Mesenchymal stem cell (in vitro differentiated cells and primary cell): ENCODE results near the gene KLF7.

Experiments
- DNase-seq: peaks from one replicate; pipeline ENCODE4 v3.0.0-alpha.2; 2013
- H2AFZ ChIP-seq: one replicate; pipeline ENCODE4 v1.6.1; 2013; ENCODE audit warnings: low read depth, mild to moderate bottlenecking, control low read depth, inconsistent platforms, low read length, moderate library complexity
- H2AK5ac ChIP-seq: 2 replicates; pipeline ENCODE4 v1.6.1; 2013; ENCODE audit warnings: low read length, moderate library complexity, mild to moderate bottlenecking, inconsistent platforms; ENCODE audit not compliant: severe bottlenecking
- H2BK120ac ChIP-seq: one replicate; pipeline ENCODE4 v1.6.1; 2013; ENCODE audit warnings: low read depth, mild to moderate bottlenecking, inconsistent platforms, low read length, moderate library complexity
- H2BK12ac ChIP-seq, 2 experiments: one replicate each; pipeline ENCODE4 v1.6.1; 2013; ENCODE audit warnings: inconsistent platforms in 2 of 2, low read length in 2 of 2, mild to moderate bottlenecking in 2 of 2, moderate library complexity in 2 of 2, control low read depth in 1 of 2
- H2BK15ac ChIP-seq: one replicate; pipeline ENCODE4 v1.6.1; 2013; ENCODE audit warnings: mild to moderate bottlenecking, low read depth, inconsistent platforms; ENCODE audit not compliant: poor library complexity, severe bottlenecking
- H2BK5ac ChIP-seq: 2 replicates; pipeline ENCODE4 v1.6.1; 2013; ENCODE audit warnings: low read depth, mild to moderate bottlenecking, low read length, control low read depth, inconsistent platforms; ENCODE audit not compliant: poor library complexity, severe bottlenecking
- H3K14ac ChIP-seq, 2 experiments: one replicate each; pipeline ENCODE4 v1.6.1; 2013; ENCODE audit warnings: inconsistent platforms in 2 of 2, low read length in 2 of 2, control low read depth in 1 of 2, mild to moderate bottlenecking in 1 of 2, moderate library complexity in 1 of 2
- H3K18ac ChIP-seq, 2 experiments: one replicate each; pipeline ENCODE4 v1.6.1; 2013; ENCODE audit warnings: inconsistent platforms in 2 of 2, low read length in 2 of 2, control low read depth in 1 of 2, low read depth in 1 of 2, mild to moderate bottlenecking in 1 of 2
- H3K23ac ChIP-seq, 2 experiments: one replicate each; pipeline ENCODE4 v1.6.1; 2013; ENCODE audit warnings: inconsistent platforms in 2 of 2, low read length in 2 of 2, mild to moderate bottlenecking in 2 of 2, moderate library complexity in 2 of 2, control low read depth in 1 of 2
- H3K27ac ChIP-seq: 2 replicates; pipeline ENCODE4 v1.5.1; 2013; ENCODE audit warnings: mild to moderate bottlenecking, moderate library complexity, low read length, control low read depth, inconsistent platforms; ENCODE audit not compliant: poor library complexity, severe bottlenecking
- H3K27me3 ChIP-seq, 2 experiments: 2 replicates each; pipeline versions ENCODE4 v1.6.1 to v1.7.0; 2013; ENCODE audit warnings: low read length in 2 of 2, mild to moderate bottlenecking in 2 of 2, moderate library complexity in 2 of 2, control low read depth in 1 of 2, inconsistent platforms in 1 of 2; ENCODE audit not compliant: control insufficient read depth in 1 of 2, insufficient read depth in 1 of 2
- H3K36me3 ChIP-seq, 2 experiments: 2 replicates each; pipeline versions ENCODE4 v1.6.1 to v1.7.0; 2013; ENCODE audit warnings: low read length in 2 of 2, control low read depth in 1 of 2, inconsistent platforms in 1 of 2, low read depth in 1 of 2, mild to moderate bottlenecking in 1 of 2; ENCODE audit not compliant: insufficient read depth in 2 of 2, control insufficient read depth in 1 of 2
- H3K4ac ChIP-seq, 2 experiments: one replicate each; pipeline ENCODE4 v1.6.1; 2013; ENCODE audit warnings: inconsistent platforms in 2 of 2, low read length in 2 of 2, mild to moderate bottlenecking in 2 of 2, moderate library complexity in 2 of 2, control low read depth in 1 of 2, low read depth in 1 of 2
- H3K4me1 ChIP-seq: 2 replicates; pipeline ENCODE4 v1.6.1; 2013; ENCODE audit warnings: low read depth, low read length, control low read depth; ENCODE audit not compliant: control insufficient read depth, insufficient read depth
- H3K4me2 ChIP-seq: 2 replicates; pipeline ENCODE4 v1.6.1; 2013; ENCODE audit warnings: low read length, mild to moderate bottlenecking, inconsistent platforms; ENCODE audit not compliant: poor library complexity, severe bottlenecking
- H3K4me3 ChIP-seq, 2 experiments: 2 replicates each; pipeline versions ENCODE4 v1.5.1 to v1.7.0; 2013; ENCODE audit warnings: low read length in 2 of 2, mild to moderate bottlenecking in 2 of 2, control low read depth in 1 of 2, low read depth in 1 of 2; ENCODE audit not compliant: insufficient read depth in 1 of 2
- H3K79me1 ChIP-seq: replicated peaks from 2 replicates; pipeline ENCODE4 v1.6.1; 2013; ENCODE audit warnings: mild to moderate bottlenecking, control low read depth, low read length, inconsistent platforms; ENCODE audit not compliant: poor library complexity, severe bottlenecking
- H3K9ac ChIP-seq: 2 replicates; pipeline ENCODE4 v1.7.0; 2013; ENCODE audit warnings: mild to moderate bottlenecking, low read length, moderate library complexity
- H3K9me3 ChIP-seq: 2 replicates; pipeline ENCODE4 v1.7.0; 2013; ENCODE audit warnings: mild to moderate bottlenecking, low read length; ENCODE audit not compliant: control insufficient read depth
- H4K8ac ChIP-seq: one replicate; pipeline ENCODE4 v1.6.1; 2013; ENCODE audit warnings: inconsistent platforms, mild to moderate bottlenecking, low read length, moderate library complexity
- H4K91ac ChIP-seq: one replicate; pipeline ENCODE4 v1.6.1; 2013; ENCODE audit warnings: mild to moderate bottlenecking, low read length, inconsistent platforms
- WGBS: methylation state at CpG from one replicate; pipeline ENCODE4 v1.1.7; 2013; ENCODE audit warnings: mixed read lengths; 5-methylcytosine and 5-hydroxymethylcytosine counted together

KLF7 gene

GRCh38 chr2:207161247-207162123 lies 4.3 kb downstream of the KLF7 start:
- H2AK5ac ChIP-seq, result no peak overlapping the region
- no peak for DNase-seq
- H2BK120ac ChIP-seq, result no peak overlapping the region
- peak overlapping the region in 1 of 2 experiments; percentile 9 for H3K18ac ChIP-seq
- H3K79me1 ChIP-seq, result peaks cover 1% of the 10 kb centered on the region
- H2BK5ac ChIP-seq, result no peak overlapping the region
- H3K4me2 ChIP-seq, result peak overlapping the region; percentile 12
- no peak overlapping the region for H3K4ac ChIP-seq
- peaks cover 4% of the 10 kb centered on the region for H3K4me1 ChIP-seq
- H2AFZ ChIP-seq, result no peak overlapping the region
- H4K8ac ChIP-seq, result no peak overlapping the region
- H3K9me3 ChIP-seq, result no peaks in the 10 kb centered on the region
- H3K23ac ChIP-seq, result no peak overlapping the region
- H3K14ac ChIP-seq, result no peak overlapping the region
- WGBS, result 34% methylated on average over 5 of the region's 7 CpGs
- no peak overlapping the region for H4K91ac ChIP-seq
- no peak overlapping the region for H2BK15ac ChIP-seq
- peak overlapping the region in 1 of 2 experiments; percentile 2 for H2BK12ac ChIP-seq
- H3K27ac ChIP-seq, result peak overlapping the region; percentile 73
- peak overlapping the region; percentile 98 for H3K9ac ChIP-seq
- H3K4me3 ChIP-seq, result peak overlapping the region in 1 of 2 experiments; percentile 91
- no peaks in the 10 kb centered on the region for H3K27me3 ChIP-seq
- H3K36me3 ChIP-seq, result no peaks in the 10 kb centered on the region

- Histone ChIP-seq H3K23ac (no peak overlapping the region), H3K4me1 (peaks cover 11% of the 10 kb centered on the region), H2BK12ac (no peak overlapping the region), H3K4me3 (no peak overlapping the region), H2BK15ac (no peak overlapping the region), H3K9ac (no peak overlapping the region), H3K27me3 (no peaks in the 10 kb centered on the region), H3K27ac (no peak overlapping the region), H4K8ac (no peak overlapping the region), H2BK5ac (no peak overlapping the region), H2AFZ (no peak overlapping the region), H3K18ac (no peak overlapping the region), H3K14ac (no peak overlapping the region), H2BK120ac (no peak overlapping the region), H3K9me3 (no peaks in the 10 kb centered on the region), H3K79me1 (no peaks in the 10 kb centered on the region), H4K91ac (no peak overlapping the region), H2AK5ac (no peak overlapping the region), H3K4ac (no peak overlapping the region), H3K4me2 (no peak overlapping the region), H3K36me3 (no peaks in the 10 kb centered on the region)
- no peak for DNase-seq
- WGBS, result 86% methylated on average over 7 of the region's 7 CpGs
Observed at GRCh38 chr2:207160115-207160514, 5.6 kb downstream of the KLF7 start.

DNA sequence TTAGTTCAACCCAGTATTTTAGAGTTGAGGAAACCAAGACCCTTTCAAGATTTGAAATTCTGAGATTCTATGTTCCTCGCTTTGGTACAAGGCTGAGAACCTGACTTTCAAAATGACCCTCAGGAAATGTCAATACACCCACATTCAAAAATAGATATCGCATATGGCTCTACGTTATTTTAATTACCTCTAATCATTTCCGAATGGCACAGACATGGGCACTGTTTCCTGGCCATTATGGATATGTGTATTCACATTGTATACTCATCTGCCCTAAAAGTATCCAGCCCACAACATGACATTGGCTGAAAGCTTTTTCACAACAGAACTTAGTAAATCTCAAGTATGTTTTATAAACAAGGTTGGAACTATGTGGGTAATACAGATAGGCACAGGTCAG lies 6.7 kb downstream of the KLF7 start:
- Histone ChIP-seq H3K4me3 (no peak overlapping the region), H3K4me2 (no peak overlapping the region), H3K4me1 (peaks cover 11% of the 10 kb centered on the region), H4K91ac (no peak overlapping the region), H3K27me3 (no peaks in the 10 kb centered on the region), H3K18ac (no peak overlapping the region), H2AK5ac (no peak overlapping the region), H2BK12ac (no peak overlapping the region), H3K9me3 (no peaks in the 10 kb centered on the region), H2AFZ (no peak overlapping the region), H3K23ac (no peak overlapping the region), H3K36me3 (no peaks in the 10 kb centered on the region), H2BK15ac (no peak overlapping the region), H3K79me1 (no peaks in the 10 kb centered on the region), H2BK120ac (no peak overlapping the region), H3K9ac (no peak overlapping the region), H2BK5ac (no peak overlapping the region), H4K8ac (no peak overlapping the region), H3K4ac (no peak overlapping the region), H3K27ac (no peak overlapping the region), H3K14ac (no peak overlapping the region)
- WGBS, result 96% methylated on average over 4 of the region's 4 CpGs
- no peak for DNase-seq

- no peak overlapping the region for H4K91ac ChIP-seq
- no peak for DNase-seq
- no peak overlapping the region for H2BK12ac ChIP-seq
- no peak overlapping the region for H2BK120ac ChIP-seq
- H3K79me1 ChIP-seq, result no peaks in the 10 kb centered on the region
- H2BK5ac ChIP-seq, result no peak overlapping the region
- peak overlapping the region in 1 of 2 experiments; percentile 80 for H3K14ac ChIP-seq
- H4K8ac ChIP-seq, result no peak overlapping the region
- H2BK15ac ChIP-seq, result no peak overlapping the region
- no peaks in the 10 kb centered on the region for H3K9me3 ChIP-seq
- no peak overlapping the region for H3K27ac ChIP-seq
- H3K9ac ChIP-seq, result no peak overlapping the region
- H2AFZ ChIP-seq, result no peak overlapping the region
- H3K4ac ChIP-seq, result no peak overlapping the region
- H3K23ac ChIP-seq, result no peak overlapping the region
- H3K27me3 ChIP-seq, result no peaks in the 10 kb centered on the region
- no peak overlapping the region for H3K4me2 ChIP-seq
- H2AK5ac ChIP-seq, result no peak overlapping the region
- peaks cover 11% of the 10 kb centered on the region for H3K4me1 ChIP-seq
- no peak overlapping the region for H3K18ac ChIP-seq
- WGBS, result 95% methylated on average over 2 of the region's 3 CpGs
- no peak overlapping the region for H3K4me3 ChIP-seq
- no peaks in the 10 kb centered on the region for H3K36me3 ChIP-seq
Observed at GRCh38 chr2:207157731-207158130, 8.0 kb downstream of the KLF7 start.
